C4-2B (cell line): ENCODE measurements around the gene CHCHD10.

Experiments
- H3K27ac ChIP-seq: fragments of 450-650 bp; 2 replicates; pipeline ENCODE4 v1.5.1; 2017
- CTCF ChIP-seq: fragments of 450-650 bp; conservative IDR thresholded peaks from 2 replicates; pipeline ENCODE4 v1.5.1; 2017; ENCODE audit warnings: mild to moderate bottlenecking
- ZFX ChIP-seq: fragments of 450-650 bp; IDR thresholded peaks from 2 replicates; pipeline ENCODE4 v1.6.1; 2017

Gene CHCHD10

GRCh38 chr22:23786752-23787599 lies 19.2 kb upstream of the CHCHD10 start, which contains the start of gene SMARCB1:
Gene SMARCB1 (plus strand): TSS chr22:23786966. CDS start chr22:23787170, 204 bp downstream.
- H3K27ac ChIP-seq, result peak within 1 kb of the TSS; percentile 87
- no peak for TF ChIP-seq CTCF
- peak; percentile 89; the same call in 1 of the 2 replicates for TF ChIP-seq ZFX

- peak overlapping the region; percentile 87 for H3K27ac ChIP-seq
- TF ChIP-seq CTCF (no peak), ZFX (no peak)
Measured at GRCh38 chr22:23786261-23786710, 18.5 kb upstream of the CHCHD10 start.

- TF ChIP-seq ZFX (no peak), CTCF (no peak)
- H3K27ac ChIP-seq, result no peak overlapping the region
Measured at GRCh38 chr22:23784215-23784732, 16.5 kb upstream of the CHCHD10 start.

GRCh38 chr22:23783265-23784150 lies 15.7 kb upstream of the CHCHD10 start:
- no peak for TF ChIP-seq CTCF
- no peak for TF ChIP-seq ZFX

GRCh38 chr22:23782703-23783102 lies 14.9 kb upstream of the CHCHD10 start:
- no peak overlapping the region for H3K27ac ChIP-seq
- TF ChIP-seq CTCF, result no peak
- TF ChIP-seq ZFX, result no peak

More at GRCh38 chr22:23783265-23784150, 15.7 kb upstream of the CHCHD10 start:
- no peak overlapping the region for H3K27ac ChIP-seq

GRCh38 chr22:23782252-23782651 lies 14.5 kb upstream of the CHCHD10 start:
- TF ChIP-seq ZFX, result no peak
- TF ChIP-seq CTCF, result no peak
- H3K27ac ChIP-seq, result no peak overlapping the region
